GM23338 (cell line): ENCODE results near the gene NEK10. TPM values are rescaled to one million over a fixed set of nuclear protein-coding genes. Genes with fewer than 3 reads are reported as not detected.

Source experiments
- ATAC-seq: fragments of 200-7000 bp; cut with Tn5 transposase; 3 replicates; pipeline ENCODE4 v1.9.1; 2020
- DNase-seq: peaks from one replicate; pipeline ENCODE4 v3.0.0-alpha.2; 2015; ENCODE audit warnings: low spot score
- H2AFZ ChIP-seq: fragments of 200-600 bp; sonication (generic); 2 replicates; pipeline ENCODE4 v1.8.0; 2016; ENCODE audit warnings: antibody characterized with exemption, mild to moderate bottlenecking, moderate library complexity
- H3F3A ChIP-seq: fragments of 200-600 bp; sonication (generic); replicated peaks from 2 replicates; pipeline ENCODE4 v1.8.0; 2017; ENCODE audit warnings: antibody characterized with exemption, mixed run types, low read depth
- H3K27ac ChIP-seq: fragments of 200-600 bp; sonication (generic); 2 replicates; pipeline ENCODE4 v1.6.1; 2016; ENCODE audit warnings: low read depth
- H3K27me3 ChIP-seq: fragments of 200-600 bp; sonication (generic); 2 replicates; pipeline ENCODE4 v1.8.0; 2016; ENCODE audit warnings: mild to moderate bottlenecking, mixed run types, moderate library complexity; ENCODE audit not compliant: insufficient read depth
- H3K36me3 ChIP-seq: fragments of 200-600 bp; sonication (generic); 2 replicates; pipeline ENCODE4 v1.8.0; 2016; ENCODE audit warnings: mild to moderate bottlenecking; ENCODE audit not compliant: insufficient read depth
- H3K4me1 ChIP-seq: fragments of 200-600 bp; sonication (generic); 2 replicates; pipeline ENCODE4 v1.8.0; 2016; ENCODE audit warnings: mild to moderate bottlenecking, moderate library complexity; ENCODE audit not compliant: insufficient read depth
- H3K4me2 ChIP-seq: fragments of 200-600 bp; sonication (generic); 2 replicates; pipeline ENCODE4 v1.7.1; 2017; ENCODE audit warnings: mixed run types
- H3K4me3 ChIP-seq: fragments of 200-600 bp; sonication (generic); 2 replicates; pipeline ENCODE4 v1.6.1; 2016; ENCODE audit warnings: mixed run types
- H3K79me2 ChIP-seq: fragments of 200-600 bp; sonication (generic); replicated peaks from 2 replicates; pipeline ENCODE4 v1.8.0; 2017; ENCODE audit warnings: mild to moderate bottlenecking; ENCODE audit not compliant: insufficient read depth
- H3K9me2 ChIP-seq: fragments of 200-600 bp; sonication (generic); 2 replicates; pipeline ENCODE4 v1.8.0; 2017; ENCODE audit not compliant: insufficient read depth
- H4K20me1 ChIP-seq: fragments of 200-600 bp; sonication (generic); replicated peaks from 2 replicates; pipeline ENCODE4 v1.8.0; 2017; ENCODE audit warnings: mild to moderate bottlenecking; ENCODE audit not compliant: insufficient read depth
- H3K27ac Mint-ChIP-seq: 2 replicates; pipeline ENCODE4 v1.8.0; 2020; ENCODE audit warnings: inconsistent platforms, mild to moderate bottlenecking, moderate library complexity, mixed read lengths
- H3K27me3 Mint-ChIP-seq: 3 replicates; pipeline ENCODE4 v1.8.0; 2022; ENCODE audit warnings: low read depth, mild to moderate bottlenecking, moderate library complexity, mixed read lengths, inconsistent platforms; ENCODE audit not compliant: insufficient read depth, poor library complexity
- H3K36me3 Mint-ChIP-seq: 3 replicates; pipeline ENCODE4 v1.8.0; 2021; ENCODE audit warnings: low read depth, mild to moderate bottlenecking, inconsistent platforms, moderate library complexity, mixed read lengths
- H3K4me1 Mint-ChIP-seq: 3 replicates; pipeline ENCODE4 v1.8.0; 2020; ENCODE audit warnings: mild to moderate bottlenecking, inconsistent platforms, mixed read lengths
- H3K4me3 Mint-ChIP-seq: 3 replicates; pipeline ENCODE4 v1.8.0; 2021; ENCODE audit warnings: moderate library complexity, mild to moderate bottlenecking, inconsistent platforms, mixed read lengths
- H3K9me3 Mint-ChIP-seq: 3 replicates; pipeline ENCODE4 v1.8.0; 2020; ENCODE audit warnings: moderate library complexity, mild to moderate bottlenecking, inconsistent platforms, mixed read lengths
- EZH2 ChIP-seq: fragments of 200-600 bp; sonication (generic); IDR thresholded peaks from one replicate; pipeline ENCODE4 v1.8.0; 2017; ENCODE audit warnings: antibody characterized with exemption, mild to moderate bottlenecking, low read depth; ENCODE audit not compliant: unreplicated experiment
- EZH2phosphoT487 ChIP-seq: fragments of 200-600 bp; sonication (generic); IDR thresholded peaks from one replicate; pipeline ENCODE4 v1.8.1; 2018; ENCODE audit warnings: antibody characterized with exemption; ENCODE audit not compliant: unreplicated experiment
- JUNB ChIP-seq: IDR thresholded peaks from one replicate; pipeline ENCODE4 v1.6.1; 2016; ENCODE audit warnings: antibody characterized with exemption; ENCODE audit not compliant: unreplicated experiment
- NANOG ChIP-seq: IDR thresholded peaks from 2 replicates; pipeline ENCODE4 v1.6.1; 2016; ENCODE audit warnings: antibody characterized with exemption, borderline replicate concordance
- POLR2AphosphoS5 ChIP-seq: IDR thresholded peaks from 2 replicates; pipeline ENCODE4 v1.6.1; 2016; ENCODE audit warnings: antibody characterized with exemption, low read depth
- STAT1 ChIP-seq: IDR thresholded peaks from one replicate; pipeline ENCODE4 v1.6.1; 2016; ENCODE audit warnings: antibody characterized with exemption; ENCODE audit not compliant: unreplicated experiment
- ZNF114 ChIP-seq: fragments of 250-450 bp; sonication (Bioruptor Pico); IDR thresholded peaks from 2 replicates; pipeline ENCODE4 v1.5.0; 2020; ENCODE audit warnings: mild to moderate bottlenecking, moderate library complexity
- ZNF331 ChIP-seq: fragments of 250-450 bp; sonication (Bioruptor Pico); IDR thresholded peaks from 2 replicates; pipeline ENCODE4 v1.5.0; 2020; ENCODE audit warnings: low read depth, mild to moderate bottlenecking, moderate library complexity
- polyA plus RNA-seq: library from polyadenylated mRNA; unstranded; fragments of >200 nt; fragmentation: Nextera tagmentation; extraction: Ambion mirVana; gene quantifications from 2 replicates; pipeline ENCODE4 v1.2.1, GENCODE V29; 2016
- total RNA-seq: library from RNA; depleted of rRNA; stranded (reverse); fragments of >200 nt; shearing (Covaris generic); gene quantifications from 2 replicates; pipeline ENCODE4 v1.2.3, GENCODE V29; 2014
- TF ChIP-seq, protein P1 (sequence below): fragments of 250-450 bp; sonication (Bioruptor Pico); IDR thresholded peaks from 2 replicates; pipeline ENCODE4 v1.5.0; 2020; ENCODE audit warnings: mild to moderate bottlenecking, moderate library complexity
- TF ChIP-seq, protein P2 (sequence below): IDR thresholded peaks from one replicate; pipeline ENCODE4 v1.6.1; 2018; ENCODE audit warnings: antibody characterized with exemption; ENCODE audit not compliant: unreplicated experiment
- TF ChIP-seq, protein P3 (sequence below), 2 experiments: fragments of 200-600 bp in 1 of 2; sonication (generic) in 1 of 2; conservative IDR thresholded peaks; 2 replicates each; pipeline versions ENCODE4 v1.5.1 to v1.6.1; 2016 to 2017; ENCODE audit warnings: antibody characterized with exemption in 2 of 2, low read depth in 2 of 2, mild to moderate bottlenecking in 2 of 2, moderate library complexity in 1 of 2

NEK10 gene
- total and polyA plus RNA-seq, 2 experiments from 2014 or later, result 0.55 to 2.0 TPM

DNA sequence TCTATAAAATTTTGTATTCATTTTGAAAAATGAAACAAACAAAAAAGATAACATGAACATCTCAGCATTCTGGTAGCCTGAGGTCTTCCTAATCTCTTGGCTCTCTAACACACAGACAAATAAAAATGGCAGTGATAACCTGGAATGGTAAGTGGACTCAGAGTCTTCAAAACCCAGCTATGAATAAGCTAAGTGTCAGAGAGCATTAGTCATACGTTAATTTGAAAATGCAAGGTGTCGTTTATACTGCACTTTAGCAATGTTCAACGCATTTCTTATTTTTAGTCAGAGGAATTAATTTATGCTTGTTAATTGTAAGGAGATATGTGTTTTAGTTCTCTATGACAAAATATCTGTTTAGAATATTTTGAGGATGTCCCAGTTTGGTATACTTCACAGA is 294.3 kb downstream of the NEK10 start:
- DNase-seq, result no peak
- Mint-ChIP-seq H3K4me3 (no peak overlapping the region), H3K27me3 (peaks cover 4% of the 10 kb centered on the region), H3K9me3 (no peaks in the 10 kb centered on the region), H3K4me1 (peaks cover 41% of the 10 kb centered on the region), H3K36me3 (no peaks in the 10 kb centered on the region), H3K27ac (no peak overlapping the region)
- Histone ChIP-seq H3K4me2 (no peak overlapping the region), H2AFZ (no peak overlapping the region), H3K4me3 (no peak overlapping the region), H3K4me1 (peaks cover 36% of the 10 kb centered on the region), H3K36me3 (no peaks in the 10 kb centered on the region), H3K27me3 (no peaks in the 10 kb centered on the region), H3F3A (no peaks in the 10 kb centered on the region; the same call in 1 of the 2 replicates), H3K79me2 (no peaks in the 10 kb centered on the region), H4K20me1 (no peaks in the 10 kb centered on the region), H3K9me2 (peaks cover 27% of the 10 kb centered on the region), H3K27ac (no peak overlapping the region)
- TF ChIP-seq, protein P1, sequence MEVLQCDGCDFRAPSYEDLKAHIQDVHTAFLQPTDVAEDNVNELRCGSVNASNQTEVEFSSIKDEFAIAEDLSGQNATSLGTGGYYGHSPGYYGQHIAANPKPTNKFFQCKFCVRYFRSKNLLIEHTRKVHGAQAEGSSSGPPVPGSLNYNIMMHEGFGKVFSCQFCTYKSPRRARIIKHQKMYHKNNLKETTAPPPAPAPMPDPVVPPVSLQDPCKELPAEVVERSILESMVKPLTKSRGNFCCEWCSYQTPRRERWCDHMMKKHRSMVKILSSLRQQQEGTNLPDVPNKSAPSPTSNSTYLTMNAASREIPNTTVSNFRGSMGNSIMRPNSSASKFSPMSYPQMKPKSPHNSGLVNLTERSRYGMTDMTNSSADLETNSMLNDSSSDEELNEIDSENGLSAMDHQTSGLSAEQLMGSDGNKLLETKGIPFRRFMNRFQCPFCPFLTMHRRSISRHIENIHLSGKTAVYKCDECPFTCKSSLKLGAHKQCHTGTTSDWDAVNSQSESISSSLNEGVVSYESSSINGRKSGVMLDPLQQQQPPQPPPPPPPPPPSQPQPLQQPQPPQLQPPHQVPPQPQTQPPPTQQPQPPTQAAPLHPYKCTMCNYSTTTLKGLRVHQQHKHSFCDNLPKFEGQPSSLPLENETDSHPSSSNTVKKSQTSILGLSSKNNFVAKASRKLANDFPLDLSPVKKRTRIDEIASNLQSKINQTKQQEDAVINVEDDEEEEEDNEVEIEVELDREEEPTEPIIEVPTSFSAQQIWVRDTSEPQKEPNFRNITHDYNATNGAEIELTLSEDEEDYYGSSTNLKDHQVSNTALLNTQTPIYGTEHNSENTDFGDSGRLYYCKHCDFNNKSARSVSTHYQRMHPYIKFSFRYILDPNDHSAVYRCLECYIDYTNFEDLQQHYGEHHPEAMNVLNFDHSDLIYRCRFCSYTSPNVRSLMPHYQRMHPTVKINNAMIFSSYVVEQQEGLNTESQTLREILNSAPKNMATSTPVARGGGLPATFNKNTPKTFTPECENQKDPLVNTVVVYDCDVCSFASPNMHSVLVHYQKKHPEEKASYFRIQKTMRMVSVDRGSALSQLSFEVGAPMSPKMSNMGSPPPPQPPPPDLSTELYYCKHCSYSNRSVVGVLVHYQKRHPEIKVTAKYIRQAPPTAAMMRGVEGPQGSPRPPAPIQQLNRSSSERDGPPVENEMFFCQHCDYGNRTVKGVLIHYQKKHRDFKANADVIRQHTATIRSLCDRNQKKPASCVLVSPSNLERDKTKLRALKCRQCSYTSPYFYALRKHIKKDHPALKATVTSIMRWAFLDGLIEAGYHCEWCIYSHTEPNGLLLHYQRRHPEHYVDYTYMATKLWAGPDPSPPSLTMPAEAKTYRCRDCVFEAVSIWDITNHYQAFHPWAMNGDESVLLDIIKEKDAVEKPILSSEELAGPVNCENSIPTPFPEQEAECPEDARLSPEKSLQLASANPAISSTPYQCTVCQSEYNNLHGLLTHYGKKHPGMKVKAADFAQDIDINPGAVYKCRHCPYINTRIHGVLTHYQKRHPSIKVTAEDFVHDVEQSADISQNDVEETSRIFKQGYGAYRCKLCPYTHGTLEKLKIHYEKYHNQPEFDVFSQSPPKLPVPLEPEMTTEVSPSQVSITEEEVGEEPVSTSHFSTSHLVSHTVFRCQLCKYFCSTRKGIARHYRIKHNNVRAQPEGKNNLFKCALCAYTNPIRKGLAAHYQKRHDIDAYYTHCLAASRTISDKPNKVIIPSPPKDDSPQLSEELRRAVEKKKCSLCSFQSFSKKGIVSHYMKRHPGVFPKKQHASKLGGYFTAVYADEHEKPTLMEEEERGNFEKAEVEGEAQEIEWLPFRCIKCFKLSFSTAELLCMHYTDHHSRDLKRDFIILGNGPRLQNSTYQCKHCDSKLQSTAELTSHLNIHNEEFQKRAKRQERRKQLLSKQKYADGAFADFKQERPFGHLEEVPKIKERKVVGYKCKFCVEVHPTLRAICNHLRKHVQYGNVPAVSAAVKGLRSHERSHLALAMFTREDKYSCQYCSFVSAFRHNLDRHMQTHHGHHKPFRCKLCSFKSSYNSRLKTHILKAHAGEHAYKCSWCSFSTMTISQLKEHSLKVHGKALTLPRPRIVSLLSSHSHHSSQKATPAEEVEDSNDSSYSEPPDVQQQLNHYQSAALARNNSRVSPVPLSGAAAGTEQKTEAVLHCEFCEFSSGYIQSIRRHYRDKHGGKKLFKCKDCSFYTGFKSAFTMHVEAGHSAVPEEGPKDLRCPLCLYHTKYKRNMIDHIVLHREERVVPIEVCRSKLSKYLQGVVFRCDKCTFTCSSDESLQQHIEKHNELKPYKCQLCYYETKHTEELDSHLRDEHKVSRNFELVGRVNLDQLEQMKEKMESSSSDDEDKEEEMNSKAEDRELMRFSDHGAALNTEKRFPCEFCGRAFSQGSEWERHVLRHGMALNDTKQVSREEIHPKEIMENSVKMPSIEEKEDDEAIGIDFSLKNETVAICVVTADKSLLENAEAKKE (CRISPR knock-in tag), result no peak
- TF ChIP-seq STAT1 (no peak), EZH2phosphoT487 (no peak), EZH2 (no peak), ZNF114 (CRISPR knock-in tag) (no peak), ZNF331 (CRISPR knock-in tag) (no peak), JUNB (no peak), POLR2AphosphoS5 (no peak), NANOG (no peak)
- TF ChIP-seq, protein P2, sequence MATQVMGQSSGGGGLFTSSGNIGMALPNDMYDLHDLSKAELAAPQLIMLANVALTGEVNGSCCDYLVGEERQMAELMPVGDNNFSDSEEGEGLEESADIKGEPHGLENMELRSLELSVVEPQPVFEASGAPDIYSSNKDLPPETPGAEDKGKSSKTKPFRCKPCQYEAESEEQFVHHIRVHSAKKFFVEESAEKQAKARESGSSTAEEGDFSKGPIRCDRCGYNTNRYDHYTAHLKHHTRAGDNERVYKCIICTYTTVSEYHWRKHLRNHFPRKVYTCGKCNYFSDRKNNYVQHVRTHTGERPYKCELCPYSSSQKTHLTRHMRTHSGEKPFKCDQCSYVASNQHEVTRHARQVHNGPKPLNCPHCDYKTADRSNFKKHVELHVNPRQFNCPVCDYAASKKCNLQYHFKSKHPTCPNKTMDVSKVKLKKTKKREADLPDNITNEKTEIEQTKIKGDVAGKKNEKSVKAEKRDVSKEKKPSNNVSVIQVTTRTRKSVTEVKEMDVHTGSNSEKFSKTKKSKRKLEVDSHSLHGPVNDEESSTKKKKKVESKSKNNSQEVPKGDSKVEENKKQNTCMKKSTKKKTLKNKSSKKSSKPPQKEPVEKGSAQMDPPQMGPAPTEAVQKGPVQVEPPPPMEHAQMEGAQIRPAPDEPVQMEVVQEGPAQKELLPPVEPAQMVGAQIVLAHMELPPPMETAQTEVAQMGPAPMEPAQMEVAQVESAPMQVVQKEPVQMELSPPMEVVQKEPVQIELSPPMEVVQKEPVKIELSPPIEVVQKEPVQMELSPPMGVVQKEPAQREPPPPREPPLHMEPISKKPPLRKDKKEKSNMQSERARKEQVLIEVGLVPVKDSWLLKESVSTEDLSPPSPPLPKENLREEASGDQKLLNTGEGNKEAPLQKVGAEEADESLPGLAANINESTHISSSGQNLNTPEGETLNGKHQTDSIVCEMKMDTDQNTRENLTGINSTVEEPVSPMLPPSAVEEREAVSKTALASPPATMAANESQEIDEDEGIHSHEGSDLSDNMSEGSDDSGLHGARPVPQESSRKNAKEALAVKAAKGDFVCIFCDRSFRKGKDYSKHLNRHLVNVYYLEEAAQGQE, result no peak
- TF ChIP-seq, protein P3, sequence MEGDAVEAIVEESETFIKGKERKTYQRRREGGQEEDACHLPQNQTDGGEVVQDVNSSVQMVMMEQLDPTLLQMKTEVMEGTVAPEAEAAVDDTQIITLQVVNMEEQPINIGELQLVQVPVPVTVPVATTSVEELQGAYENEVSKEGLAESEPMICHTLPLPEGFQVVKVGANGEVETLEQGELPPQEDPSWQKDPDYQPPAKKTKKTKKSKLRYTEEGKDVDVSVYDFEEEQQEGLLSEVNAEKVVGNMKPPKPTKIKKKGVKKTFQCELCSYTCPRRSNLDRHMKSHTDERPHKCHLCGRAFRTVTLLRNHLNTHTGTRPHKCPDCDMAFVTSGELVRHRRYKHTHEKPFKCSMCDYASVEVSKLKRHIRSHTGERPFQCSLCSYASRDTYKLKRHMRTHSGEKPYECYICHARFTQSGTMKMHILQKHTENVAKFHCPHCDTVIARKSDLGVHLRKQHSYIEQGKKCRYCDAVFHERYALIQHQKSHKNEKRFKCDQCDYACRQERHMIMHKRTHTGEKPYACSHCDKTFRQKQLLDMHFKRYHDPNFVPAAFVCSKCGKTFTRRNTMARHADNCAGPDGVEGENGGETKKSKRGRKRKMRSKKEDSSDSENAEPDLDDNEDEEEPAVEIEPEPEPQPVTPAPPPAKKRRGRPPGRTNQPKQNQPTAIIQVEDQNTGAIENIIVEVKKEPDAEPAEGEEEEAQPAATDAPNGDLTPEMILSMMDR (conservative IDR thresholded peaks at IDR 0.05; ENCODE audit: low read depth in 2 of 2), result no peak
- no peak for ATAC-seq
